ENCODE measurements around the gene ELF5. TPM values are rescaled to one million over a fixed set of nuclear protein-coding genes. Genes with fewer than 3 reads are reported as not detected.

Gene ELF5
- total and polyA plus RNA-seq, 2 of the 13 experiments (the other 11 are each of a cell fraction or from before 2014, with no cell fraction given) = 0.51 to 2.6 TPM

- TF ChIP-seq ARID5B (CRISPR knock-in tag; IDR thresholded peaks at IDR 0.05) (peak; percentile 37; the same call in 1 of the 2 replicates), ZKSCAN5 (CRISPR knock-in tag; IDR thresholded peaks at IDR 0.05) (no peak), ZNF343 (CRISPR knock-in tag; IDR thresholded peaks at IDR 0.05) (no peak), TAF15 (IDR thresholded peaks at IDR 0.05; ENCODE audit: low read depth, low read length, poor library complexity, severe bottlenecking) (no peak), POLR2A (IDR thresholded peaks at IDR 0.05; ENCODE audit: insufficient read depth in 1 of 2, low read depth in 2 of 2, low read length in 2 of 2) (peak in 1 of 2 experiments; percentile 28; a peak in 1 of 4 replicates), ZBTB42 (CRISPR knock-in tag; IDR thresholded peaks at IDR 0.05) (0 out of 2 replicates have a peak, but pooled peaks have one; percentile 20)
Observed at GRCh38 chr11:34439610-34440198, 73.9 kb downstream of the ELF5 start (continued).

Data from HepG2 (cell line).